Lower leg skin (tissue), 3 donors: ENCODE measurements around the gene E2F1.

Experiments used
- CTCF ChIP-seq, 3 donors: fragments of 450-650 bp; IDR thresholded peaks; one replicate each; pipeline ENCODE4 v1.5.1; 2016; ENCODE audit warnings: antibody characterized with exemption in 3 of 3, mild to moderate bottlenecking in 3 of 3, moderate library complexity in 2 of 3
- POLR2A ChIP-seq, 2 donors: fragments of 450-650 bp; IDR thresholded peaks; one replicate each; pipeline ENCODE4 v1.6.1; 2016 to 2017; ENCODE audit warnings: antibody characterized with exemption in 2 of 2, mild to moderate bottlenecking in 1 of 2, moderate library complexity in 1 of 2

GRCh38 chr20:33658510-33658909, 27.7 kb downstream of the E2F1 start:
- TF ChIP-seq CTCF (IDR thresholded peaks at IDR 0.05) (no peak), POLR2A (IDR thresholded peaks at IDR 0.05) (no peak)
